H1 (cell line): Measurements from ENCODE around the gene THADA.

Experiments used
- CEBPB ChIP-seq: IDR thresholded peaks from 2 replicates; pipeline ENCODE4 v1.6.1; 2012; ENCODE audit warnings: low read depth, low read length
- EP300 ChIP-seq, 2 experiments: IDR thresholded peaks; 1 replicate in 1 of 2; 2 replicates in 1 of 2; pipeline ENCODE4 v1.6.1; 2011 to 2012; ENCODE audit warnings: low read depth in 2 of 2, low read length in 2 of 2, mild to moderate bottlenecking in 2 of 2, borderline replicate concordance in 1 of 2, inconsistent platforms in 1 of 2, moderate library complexity in 1 of 2
- GTF2F1 ChIP-seq: IDR thresholded peaks from 2 replicates; pipeline ENCODE4 v1.6.1; 2012; ENCODE audit warnings: low read depth, low read length, improper control_type of control experiment, borderline replicate concordance
- HDAC2 ChIP-seq, 2 experiments: fragments of 300-600 bp in 1 of 2; sonication (generic) in 1 of 2; IDR thresholded peaks; 2 replicates each; pipeline ENCODE4 v1.6.1; 2011 to 2012; ENCODE audit warnings: low read depth in 2 of 2, low read length in 2 of 2, mild to moderate bottlenecking in 2 of 2, moderate library complexity in 2 of 2, borderline replicate concordance in 1 of 2, inconsistent platforms in 1 of 2
- MAFK ChIP-seq: IDR thresholded peaks from 2 replicates; pipeline ENCODE4 v1.6.1; 2012; ENCODE audit warnings: low read depth, mild to moderate bottlenecking, improper control_type of control experiment, low read length
- POLR2A ChIP-seq, 2 experiments: IDR thresholded peaks; 1 replicate in 1 of 2; 2 replicates in 1 of 2; pipeline ENCODE4 v1.6.1; 2011; ENCODE audit warnings: low read depth in 2 of 2, low read length in 2 of 2, mild to moderate bottlenecking in 2 of 2; ENCODE audit errors: control extremely low read depth in 1 of 2
- RBBP5 ChIP-seq: IDR thresholded peaks from 2 replicates; pipeline ENCODE4 v1.7.1; 2012; ENCODE audit warnings: low read depth, mild to moderate bottlenecking, inconsistent platforms, low read length, moderate library complexity, borderline replicate concordance
- RNF2 ChIP-seq: fragments of 200-900, 300-1000 bp; sonication (generic); IDR thresholded peaks from 2 replicates; pipeline ENCODE4 v1.7.1; 2016; ENCODE audit warnings: borderline replicate concordance, low read depth, mild to moderate bottlenecking, antibody characterized with exemption, low read length; ENCODE audit not compliant: poor library complexity, severe bottlenecking; ENCODE audit errors: missing control alignments
- TF ChIP-seq, protein P1 (sequence below), 3 experiments: IDR thresholded peaks; 1 replicate in 2 of 3; 2 replicates in 1 of 3; pipeline versions ENCODE4 v1.5.1 to v1.6.1; 2011; ENCODE audit warnings: low read length in 3 of 3, mild to moderate bottlenecking in 3 of 3, inconsistent platforms in 2 of 3, low read depth in 1 of 3, moderate library complexity in 1 of 3; ENCODE audit not compliant: insufficient read depth in 1 of 3; ENCODE audit errors: control extremely low read depth in 1 of 3
- TF ChIP-seq, protein P2 (sequence below): IDR thresholded peaks from 2 replicates; pipeline ENCODE4 v1.6.1; 2011; ENCODE audit warnings: low read length, improper control_type of control experiment
- TF ChIP-seq, protein P3 (sequence below): IDR thresholded peaks from 2 replicates; pipeline ENCODE4 v1.6.1; 2012; ENCODE audit warnings: low read length, inconsistent platforms

DNA sequence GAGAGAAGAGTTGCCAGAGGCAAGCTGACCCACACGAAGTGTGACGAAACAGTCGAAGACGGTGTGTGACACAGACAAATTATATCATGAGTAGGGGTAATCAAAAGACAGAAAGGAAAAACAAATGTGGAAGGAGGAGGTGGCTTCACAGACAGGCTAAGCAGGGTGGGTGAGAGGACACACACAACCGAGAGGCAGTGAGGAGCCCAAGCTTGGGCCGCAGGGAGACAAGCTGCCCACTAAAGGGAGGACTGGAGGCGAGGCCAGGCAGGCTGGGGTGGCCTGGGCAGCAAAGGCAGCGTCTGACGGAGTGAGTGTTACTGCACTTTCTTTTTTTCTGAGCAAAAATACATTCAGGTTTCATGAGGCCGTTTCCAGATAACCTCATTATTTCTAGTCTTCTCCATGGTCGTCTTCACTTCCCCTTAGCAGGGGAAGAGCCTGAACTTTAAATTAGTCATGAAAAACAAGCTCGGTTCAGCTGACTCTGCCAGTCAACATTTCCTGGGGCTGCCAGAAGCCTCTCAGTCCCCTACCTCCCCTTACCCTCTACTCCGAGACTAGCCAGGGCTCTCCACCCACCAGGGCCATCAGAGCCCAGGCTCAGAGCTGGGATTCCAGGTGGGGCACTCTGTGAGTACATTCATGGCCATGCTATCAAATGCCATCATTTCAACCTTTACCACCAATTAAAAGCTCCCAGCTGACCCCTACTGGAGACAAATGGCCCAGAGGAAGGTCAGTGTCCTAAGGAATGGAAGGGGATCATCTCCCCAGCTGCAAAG, 355.7 kb downstream of the THADA start:
- TF ChIP-seq, protein P1, sequence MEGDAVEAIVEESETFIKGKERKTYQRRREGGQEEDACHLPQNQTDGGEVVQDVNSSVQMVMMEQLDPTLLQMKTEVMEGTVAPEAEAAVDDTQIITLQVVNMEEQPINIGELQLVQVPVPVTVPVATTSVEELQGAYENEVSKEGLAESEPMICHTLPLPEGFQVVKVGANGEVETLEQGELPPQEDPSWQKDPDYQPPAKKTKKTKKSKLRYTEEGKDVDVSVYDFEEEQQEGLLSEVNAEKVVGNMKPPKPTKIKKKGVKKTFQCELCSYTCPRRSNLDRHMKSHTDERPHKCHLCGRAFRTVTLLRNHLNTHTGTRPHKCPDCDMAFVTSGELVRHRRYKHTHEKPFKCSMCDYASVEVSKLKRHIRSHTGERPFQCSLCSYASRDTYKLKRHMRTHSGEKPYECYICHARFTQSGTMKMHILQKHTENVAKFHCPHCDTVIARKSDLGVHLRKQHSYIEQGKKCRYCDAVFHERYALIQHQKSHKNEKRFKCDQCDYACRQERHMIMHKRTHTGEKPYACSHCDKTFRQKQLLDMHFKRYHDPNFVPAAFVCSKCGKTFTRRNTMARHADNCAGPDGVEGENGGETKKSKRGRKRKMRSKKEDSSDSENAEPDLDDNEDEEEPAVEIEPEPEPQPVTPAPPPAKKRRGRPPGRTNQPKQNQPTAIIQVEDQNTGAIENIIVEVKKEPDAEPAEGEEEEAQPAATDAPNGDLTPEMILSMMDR (IDR thresholded peaks at IDR 0.05; ENCODE audit: control extremely low read depth in 1 of 3, insufficient read depth in 1 of 3, low read depth in 1 of 3, low read length in 3 of 3), result peak; percentile 26 to 56 (median 54)
- TF ChIP-seq, protein P2, sequence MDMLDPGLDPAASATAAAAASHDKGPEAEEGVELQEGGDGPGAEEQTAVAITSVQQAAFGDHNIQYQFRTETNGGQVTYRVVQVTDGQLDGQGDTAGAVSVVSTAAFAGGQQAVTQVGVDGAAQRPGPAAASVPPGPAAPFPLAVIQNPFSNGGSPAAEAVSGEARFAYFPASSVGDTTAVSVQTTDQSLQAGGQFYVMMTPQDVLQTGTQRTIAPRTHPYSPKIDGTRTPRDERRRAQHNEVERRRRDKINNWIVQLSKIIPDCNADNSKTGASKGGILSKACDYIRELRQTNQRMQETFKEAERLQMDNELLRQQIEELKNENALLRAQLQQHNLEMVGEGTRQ, result no peak
- TF ChIP-seq POLR2A (IDR thresholded peaks at IDR 0.05; ENCODE audit: control extremely low read depth in 1 of 2, low read depth in 2 of 2, low read length in 2 of 2) (no peak), RBBP5 (no peak), CEBPB (no peak), EP300 (IDR thresholded peaks at IDR 0.05; ENCODE audit: borderline replicate concordance in 1 of 2, low read depth in 2 of 2, low read length in 2 of 2) (no peak), MAFK (no peak), GTF2F1 (no peak), HDAC2 (IDR thresholded peaks at IDR 0.05; ENCODE audit: borderline replicate concordance in 1 of 2, low read depth in 2 of 2, low read length in 2 of 2) (no peak), RNF2 (no peak)
- TF ChIP-seq, protein P3, sequence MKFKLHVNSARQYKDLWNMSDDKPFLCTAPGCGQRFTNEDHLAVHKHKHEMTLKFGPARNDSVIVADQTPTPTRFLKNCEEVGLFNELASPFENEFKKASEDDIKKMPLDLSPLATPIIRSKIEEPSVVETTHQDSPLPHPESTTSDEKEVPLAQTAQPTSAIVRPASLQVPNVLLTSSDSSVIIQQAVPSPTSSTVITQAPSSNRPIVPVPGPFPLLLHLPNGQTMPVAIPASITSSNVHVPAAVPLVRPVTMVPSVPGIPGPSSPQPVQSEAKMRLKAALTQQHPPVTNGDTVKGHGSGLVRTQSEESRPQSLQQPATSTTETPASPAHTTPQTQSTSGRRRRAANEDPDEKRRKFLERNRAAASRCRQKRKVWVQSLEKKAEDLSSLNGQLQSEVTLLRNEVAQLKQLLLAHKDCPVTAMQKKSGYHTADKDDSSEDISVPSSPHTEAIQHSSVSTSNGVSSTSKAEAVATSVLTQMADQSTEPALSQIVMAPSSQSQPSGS, result no peak
